ENCODE results near the gene NACC2. TPM values are rescaled to one million over a fixed set of nuclear protein-coding genes. Genes with fewer than 3 reads are reported as not detected.
"Not testable (repeated sequence)": the region's sequence is repeated elsewhere in the genome, so short reads cannot be mapped to it uniquely, and the experiment has no call there.

The NACC2 gene
- total and polyA plus RNA-seq, 4 donors: 4.8 to 17.8 (median 8.8) TPM

- no peak for TF ChIP-seq CTCF (IDR thresholded peaks at IDR 0.05; ENCODE audit: low read depth, low read length, missing input control)
These were observed 51.6 kb downstream of the NACC2 start (continued) for GRCh38 chr9:136043441-136043991.

GRCh38 chr9:136042541-136042940, 52.5 kb downstream of the NACC2 start:
- TF ChIP-seq FOXA1 (IDR thresholded peaks at IDR 0.05): no peak
- TF ChIP-seq FOXA2 (IDR thresholded peaks at IDR 0.05): no peak
- no peak for TF ChIP-seq RXRA (IDR thresholded peaks at IDR 0.05)
- no peak for TF ChIP-seq GABPA (IDR thresholded peaks at IDR 0.05 in 1 of 2, conservative IDR thresholded peaks at IDR 0.05 in 1 of 2)
- TF ChIP-seq EGR1 (IDR thresholded peaks at IDR 0.05; ENCODE audit: low read depth in 2 of 2): no peak
- no peak for TF ChIP-seq ZBTB33 (IDR thresholded peaks at IDR 0.05)
- no peak for TF ChIP-seq TAF1 (conservative IDR thresholded peaks at IDR 0.05)
- no peak for TF ChIP-seq YY1 (IDR thresholded peaks at IDR 0.05)
- TF ChIP-seq SP1 (IDR thresholded peaks at IDR 0.05): no peak
- no peak for TF ChIP-seq MAX (IDR thresholded peaks at IDR 0.05)
- TF ChIP-seq HNF4G (IDR thresholded peaks at IDR 0.05): no peak
- TF ChIP-seq REST (IDR thresholded peaks at IDR 0.05): no peak
- no peak for TF ChIP-seq HNF4A (conservative IDR thresholded peaks at IDR 0.05)
- TF ChIP-seq RAD21 (IDR thresholded peaks at IDR 0.05): no peak
- TF ChIP-seq JUND (IDR thresholded peaks at IDR 0.05): no peak
- no peak for TF ChIP-seq NR2F2 (IDR thresholded peaks at IDR 0.05)
- TF ChIP-seq CTCF (IDR thresholded peaks at IDR 0.05; ENCODE audit: low read depth, low read length, missing input control): no peak
- TF ChIP-seq ATF3 (IDR thresholded peaks at IDR 0.05): no peak
- no peaks in the 10 kb centered on the region for H3K27me3 ChIP-seq (ENCODE audit: control insufficient read depth in 4 of 4, insufficient read depth in 4 of 4, low read length in 3 of 4)
- DNase-seq (ENCODE audit: low spot score): no peak
- H3K27ac ChIP-seq (ENCODE audit: low read depth in 1 of 2, low read length in 2 of 2): no peak overlapping the region
- H3K9ac ChIP-seq (ENCODE audit: low read depth in 1 of 2, low read length in 2 of 2): no peak overlapping the region
- no peaks in the 10 kb centered on the region for H3K4me1 ChIP-seq (ENCODE audit: control insufficient read depth in 4 of 4, insufficient read depth in 4 of 4, low read length in 3 of 4)
- H3K9me3 ChIP-seq (ENCODE audit: control insufficient read depth in 4 of 4, low read length in 3 of 4): peaks cover 0 to 3% (median 0%) of the 10 kb centered on the region in 4 donors
- H3K4me3 ChIP-seq (ENCODE audit: low read depth in 1 of 3, low read length in 3 of 3): no peak overlapping the region
- peaks cover 3 to 13% (median 6%) of the 10 kb centered on the region in 4 donors for H3K36me3 ChIP-seq (ENCODE audit: control insufficient read depth in 4 of 4, insufficient read depth in 3 of 4, low read depth in 1 of 4, low read length in 3 of 4)
- 66% methylated on average over 1 of the region's 1 CpG for WGBS

GRCh38 chr9:136040848-136041247, 54.2 kb downstream of the NACC2 start:
- not testable (repeated sequence) for H3K9me3 ChIP-seq (ENCODE audit: control insufficient read depth in 4 of 4, low read length in 3 of 4); H3K36me3 ChIP-seq (ENCODE audit: control insufficient read depth in 4 of 4, insufficient read depth in 3 of 4, low read depth in 1 of 4, low read length in 3 of 4); DNase-seq (ENCODE audit: low spot score); H3K9ac ChIP-seq (ENCODE audit: low read depth in 1 of 2, low read length in 2 of 2); H3K4me1 ChIP-seq (ENCODE audit: control insufficient read depth in 4 of 4, insufficient read depth in 4 of 4, low read length in 3 of 4); H3K4me3 ChIP-seq (ENCODE audit: low read depth in 1 of 3, low read length in 3 of 3); H3K27ac ChIP-seq (ENCODE audit: low read depth in 1 of 2, low read length in 2 of 2); H3K27me3 ChIP-seq (ENCODE audit: control insufficient read depth in 4 of 4, insufficient read depth in 4 of 4, low read length in 3 of 4)
- 96% methylated on average over 2 of the region's 2 CpGs for WGBS

Data from liver (tissue), 9 donors.